Left hindlimb (tissue), 1 donor: Measurements from ENCODE around the gene SLC4A1.

Experiments
- DNase-seq: peaks from one replicate; pipeline ENCODE4 v3.0.0-alpha.2; 2018

SLC4A1 gene

DNA sequence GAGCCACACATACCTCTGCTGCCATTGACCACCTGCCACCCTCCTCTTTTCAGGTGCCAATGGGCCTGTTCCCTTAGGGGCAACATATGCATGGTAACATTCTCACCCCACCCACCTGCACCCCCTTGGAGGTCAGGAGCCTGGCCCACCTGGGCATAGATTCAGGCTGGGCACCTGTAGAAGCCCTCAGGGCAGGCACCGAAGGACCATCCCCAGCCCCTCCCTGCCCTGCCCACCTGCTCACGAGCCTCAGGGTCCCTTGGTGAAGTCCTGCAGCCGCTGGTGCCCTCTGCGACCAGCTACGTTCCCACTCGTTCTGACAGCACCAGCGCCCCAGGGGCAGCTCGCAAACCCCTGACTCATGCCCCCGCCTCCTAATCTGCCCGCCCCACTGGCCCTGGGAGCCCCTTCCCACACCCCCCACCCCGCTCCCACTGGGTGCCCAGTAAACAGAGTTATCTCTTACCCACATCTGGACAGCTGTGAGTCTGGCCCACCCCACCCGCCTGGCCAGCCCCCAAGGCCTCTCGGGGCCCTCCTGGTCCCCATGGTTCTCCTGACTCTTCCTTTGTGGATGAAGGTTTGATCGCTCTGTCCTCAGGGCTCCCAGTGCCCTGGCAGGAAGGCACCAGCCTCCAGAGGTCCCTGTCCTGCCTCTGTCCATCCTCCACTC lies at the start of gene SLC4A1:
SLC4A1 (minus strand) TSS at position 318 of the 673 bp plus-strand sequence. CDS start 5,269 bp downstream, outside the sequence.
- no peak for DNase-seq

DNA sequence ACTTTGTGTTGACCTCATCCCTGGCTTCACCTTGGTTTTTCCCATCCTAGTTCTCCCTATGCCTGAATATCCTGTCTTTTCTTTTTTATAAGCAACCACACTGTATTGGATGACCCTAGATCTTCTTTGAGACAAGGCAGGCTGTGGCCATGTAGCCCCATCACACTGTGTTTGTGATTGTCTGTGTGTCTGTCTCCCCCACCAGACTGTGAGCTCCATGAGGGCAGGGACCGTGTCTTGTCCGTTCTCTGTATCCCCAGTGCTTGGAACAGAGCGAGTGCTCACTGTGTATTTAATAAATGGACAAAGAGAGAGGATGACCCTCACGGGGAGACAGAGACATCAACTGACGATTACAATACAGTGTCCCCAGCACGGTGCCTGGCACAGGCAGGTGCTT lies 49.6 kb upstream of the SLC4A1 start:
- DNase-seq = no peak

DNA sequence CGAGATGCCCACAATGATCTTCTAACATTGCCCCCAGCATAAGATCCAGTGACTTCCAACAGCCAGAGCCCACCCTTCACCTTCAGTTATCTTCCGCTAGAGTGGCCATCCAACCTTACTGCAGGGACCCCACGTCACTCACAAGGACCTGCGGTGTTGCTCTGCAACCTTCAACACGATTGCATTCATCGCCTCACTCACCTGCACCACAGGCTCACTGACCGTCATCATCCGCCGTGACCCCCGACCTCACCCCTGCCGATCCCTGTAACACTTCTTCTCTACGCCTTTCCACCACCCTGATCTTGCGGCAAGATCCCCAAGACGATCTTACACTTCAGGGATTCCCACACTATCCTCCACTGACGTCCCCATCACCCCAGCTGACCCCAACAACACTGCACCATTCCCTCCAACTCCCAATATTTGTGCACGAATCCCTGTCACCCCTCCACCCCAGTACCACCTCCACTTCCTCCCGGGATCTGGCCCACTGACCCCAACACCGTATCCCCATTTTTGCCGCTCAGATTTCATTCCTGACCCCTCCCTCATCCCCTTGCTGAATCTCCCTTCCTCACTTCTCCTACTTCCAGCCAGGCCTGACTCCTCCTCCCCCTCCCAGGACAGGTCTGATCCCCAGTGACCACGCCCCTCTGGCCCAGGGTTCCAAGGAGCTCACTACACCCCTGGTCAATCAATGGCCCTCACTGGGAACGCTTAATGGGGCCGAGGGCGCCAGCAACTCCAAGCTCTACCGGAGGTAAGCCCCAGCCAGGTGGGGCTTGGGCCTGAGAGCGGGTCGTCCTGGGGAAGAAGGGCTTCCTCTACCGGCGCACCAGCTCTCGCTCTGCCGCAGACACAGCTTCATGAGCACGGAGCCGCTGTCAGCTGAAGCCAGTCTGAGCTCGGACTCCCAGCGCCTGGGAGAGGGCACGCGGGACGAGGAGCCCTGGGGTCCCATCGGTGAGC lies 48.1 kb upstream of the SLC4A1 start:
- DNase-seq = no peak

DNA sequence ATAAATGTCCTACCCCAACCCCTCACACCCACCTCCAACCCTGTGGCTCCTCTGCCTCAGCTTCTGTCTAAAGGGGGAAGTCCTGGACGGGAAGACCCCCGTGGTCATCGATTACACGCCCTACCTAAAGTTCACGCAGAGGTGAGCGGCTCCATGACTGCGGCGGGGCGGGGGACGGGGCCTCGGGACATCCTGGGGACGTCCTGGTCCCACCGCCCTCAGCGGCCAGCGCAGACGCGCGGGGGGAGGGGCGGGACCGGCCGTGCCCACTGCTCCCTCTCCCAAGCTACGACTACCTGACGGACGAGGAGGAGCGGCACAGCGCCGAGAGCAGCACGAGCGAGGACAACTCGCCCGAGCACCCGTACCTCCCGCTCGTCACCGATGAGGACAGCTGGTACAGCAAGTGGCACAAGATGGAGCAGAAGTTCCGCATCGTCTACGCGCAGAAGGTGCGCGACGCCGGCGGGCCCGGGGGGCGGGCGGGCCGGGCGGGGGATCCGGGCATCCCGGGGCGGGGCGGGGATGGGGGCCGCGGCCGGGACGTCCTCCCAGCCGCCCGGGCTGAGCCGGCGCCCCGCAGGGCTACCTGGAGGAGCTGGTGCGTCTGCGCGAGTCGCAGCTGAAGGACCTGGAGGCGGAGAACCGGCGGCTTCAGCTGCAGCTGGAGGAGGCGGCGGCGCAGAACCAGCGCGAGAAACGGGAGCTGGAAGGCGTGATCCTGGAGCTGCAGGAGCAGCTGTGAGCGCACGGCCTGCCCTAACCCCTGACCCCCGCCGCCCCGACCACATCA lies 47.1 kb upstream of the SLC4A1 start:
- no peak for DNase-seq

DNA sequence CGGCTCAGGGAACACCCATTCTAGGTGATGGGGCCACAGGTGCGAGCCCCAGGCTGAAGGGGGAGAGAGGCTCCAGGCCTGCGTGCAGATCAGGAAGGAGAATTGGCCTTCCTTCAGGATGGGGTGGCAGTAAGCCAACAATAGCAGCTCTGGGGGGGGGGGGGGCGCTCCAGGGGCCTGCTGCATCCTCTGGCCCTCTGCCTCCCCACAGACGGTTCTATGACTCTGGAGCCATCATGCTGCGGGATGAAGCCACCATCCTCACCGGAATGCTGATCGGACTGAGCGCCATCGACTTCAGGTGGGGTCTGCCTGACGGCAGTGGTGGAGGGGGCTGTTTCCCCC lies 46.6 kb upstream of the SLC4A1 start:
- DNase-seq = no peak

DNA sequence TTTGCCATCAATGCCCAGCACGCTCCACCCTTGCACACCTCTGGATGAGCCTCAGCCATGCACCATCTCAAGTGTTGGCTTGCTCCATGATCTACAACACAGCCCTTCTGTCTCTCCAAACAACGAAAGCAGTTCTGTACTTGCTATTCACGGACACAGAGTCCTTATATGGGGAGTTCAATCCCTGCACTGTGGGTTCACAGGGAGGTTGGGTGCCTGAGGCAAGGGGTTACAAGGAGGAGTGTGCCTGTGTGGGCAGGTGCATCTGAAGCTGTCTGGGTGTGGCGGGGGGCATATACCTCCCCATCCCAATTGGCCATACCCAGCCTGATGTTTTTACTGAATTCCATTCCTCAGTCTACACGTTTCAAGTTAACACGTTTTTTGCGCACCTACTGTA lies 46.1 kb upstream of the SLC4A1 start:
- DNase-seq = no peak

DNA sequence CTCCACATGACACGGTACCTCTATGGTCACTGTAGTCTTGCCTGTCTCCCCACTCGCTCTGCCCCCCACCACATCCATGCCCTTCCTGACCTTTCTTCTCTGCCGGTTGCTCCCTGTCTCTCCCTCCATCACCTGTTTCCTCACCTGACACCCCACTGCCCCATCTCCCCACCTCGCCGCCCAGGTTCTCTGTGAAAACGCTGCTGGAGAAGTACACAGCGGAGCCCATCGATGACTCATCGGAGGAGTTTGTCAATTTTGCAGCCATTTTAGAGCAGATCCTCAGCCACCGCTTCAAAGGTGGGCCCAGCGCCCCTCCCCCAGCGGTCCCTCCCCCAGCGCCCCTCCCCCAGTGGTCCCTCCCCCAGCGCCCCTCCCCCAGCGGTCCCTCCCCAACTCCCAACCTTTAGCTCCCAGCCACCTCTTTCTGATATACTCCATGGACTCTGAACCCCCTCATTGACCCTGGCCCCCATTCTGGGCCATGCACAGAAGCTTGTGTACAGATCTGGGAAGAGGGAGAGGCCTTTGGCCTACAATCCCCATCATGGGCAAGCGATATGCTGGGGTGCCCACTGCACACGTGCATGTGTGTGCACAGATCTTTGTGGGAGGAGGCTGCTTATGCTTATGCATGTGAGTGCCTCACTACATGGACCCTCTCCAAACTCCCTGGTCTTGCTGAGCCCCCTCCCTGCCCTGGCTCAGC lies 44.6 kb upstream of the SLC4A1 start:
- DNase-seq = no peak

DNA sequence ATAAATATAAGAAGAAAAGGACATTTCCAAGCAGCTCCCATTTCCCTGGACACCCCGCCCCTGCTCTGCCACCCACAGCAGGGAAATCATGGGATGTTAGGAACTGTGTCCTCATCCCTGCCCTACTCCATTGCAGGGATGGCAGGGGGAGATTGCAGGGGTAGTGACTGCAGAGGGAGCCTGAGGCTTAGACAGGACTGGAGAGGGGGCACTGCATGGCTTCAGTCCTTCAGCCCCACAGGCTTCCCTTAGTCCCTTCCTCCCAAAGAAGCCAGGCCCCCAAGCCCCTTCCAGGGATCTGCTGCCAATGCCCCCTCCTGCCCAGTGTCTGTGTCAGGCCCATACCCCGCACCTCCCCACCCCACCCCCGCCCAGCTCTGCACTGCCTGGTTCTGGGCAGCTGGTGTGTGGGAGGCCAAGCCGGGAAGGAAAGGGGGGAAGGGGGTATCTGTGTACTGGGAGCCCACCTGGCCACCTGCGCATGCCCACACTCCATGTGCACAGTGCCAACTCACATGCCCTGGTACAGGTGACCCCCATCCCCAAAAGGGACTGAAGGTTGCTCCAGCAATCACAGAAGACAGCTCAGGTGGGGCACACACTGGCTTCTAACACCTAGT lies 43.7 kb upstream of the SLC4A1 start:
- no peak for DNase-seq

DNA sequence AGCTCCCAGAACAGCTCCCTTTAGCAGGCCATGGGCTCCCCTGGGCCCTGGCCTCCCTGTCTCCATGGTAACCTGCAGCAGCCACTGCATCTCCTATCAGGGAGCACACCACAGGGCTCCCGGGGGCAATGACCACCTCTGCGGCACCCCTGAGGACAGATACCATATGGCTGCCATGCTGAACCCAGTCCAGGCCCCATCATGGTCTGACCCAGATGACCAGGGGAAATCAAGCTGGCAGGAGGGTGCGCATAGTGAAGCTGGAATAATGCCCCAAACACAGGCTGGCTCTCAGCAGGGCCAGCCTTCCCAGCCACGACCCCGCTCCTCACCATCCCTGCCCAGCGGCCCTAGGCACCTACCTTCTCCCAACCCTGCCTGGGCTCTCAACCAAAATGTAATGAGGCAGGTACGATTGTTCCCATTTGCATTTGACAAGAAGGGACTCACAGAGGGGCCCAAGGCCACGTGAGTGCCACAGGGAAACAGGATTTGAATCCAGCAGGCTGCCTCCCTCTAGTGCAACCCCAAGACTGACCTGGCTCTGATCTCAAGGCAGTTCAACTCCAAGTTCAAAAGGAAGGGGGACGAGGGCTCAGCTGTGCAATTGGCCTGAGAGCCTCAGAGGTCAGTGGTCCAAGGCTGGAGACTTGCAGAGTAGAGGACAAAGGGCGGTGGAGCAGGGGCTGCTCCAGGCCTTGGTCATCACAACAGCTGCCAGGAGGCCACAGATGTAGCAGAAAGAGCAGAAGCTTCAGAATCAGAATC lies 42.9 kb upstream of the SLC4A1 start:
- DNase-seq = no peak

DNA sequence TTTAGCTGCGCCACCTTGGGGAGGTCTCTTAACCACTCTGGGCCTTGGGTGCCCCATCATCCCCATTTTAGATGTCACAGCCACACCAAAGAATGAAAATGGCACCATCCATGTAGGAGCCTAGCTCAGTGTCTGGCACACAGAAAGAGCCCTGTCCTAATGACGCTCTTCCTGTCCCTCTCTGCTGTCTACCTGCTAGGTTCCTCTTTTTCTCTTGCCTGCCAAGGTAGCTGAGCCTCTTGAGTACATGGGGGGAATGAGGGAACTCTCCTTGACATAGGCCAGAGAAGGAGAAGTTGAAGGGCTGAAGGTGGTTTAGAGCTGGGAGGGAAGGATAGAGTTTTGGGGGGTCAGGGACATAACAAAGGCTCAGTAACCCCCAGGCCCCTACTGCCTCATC lies 42.3 kb upstream of the SLC4A1 start:
- no peak for DNase-seq

DNA sequence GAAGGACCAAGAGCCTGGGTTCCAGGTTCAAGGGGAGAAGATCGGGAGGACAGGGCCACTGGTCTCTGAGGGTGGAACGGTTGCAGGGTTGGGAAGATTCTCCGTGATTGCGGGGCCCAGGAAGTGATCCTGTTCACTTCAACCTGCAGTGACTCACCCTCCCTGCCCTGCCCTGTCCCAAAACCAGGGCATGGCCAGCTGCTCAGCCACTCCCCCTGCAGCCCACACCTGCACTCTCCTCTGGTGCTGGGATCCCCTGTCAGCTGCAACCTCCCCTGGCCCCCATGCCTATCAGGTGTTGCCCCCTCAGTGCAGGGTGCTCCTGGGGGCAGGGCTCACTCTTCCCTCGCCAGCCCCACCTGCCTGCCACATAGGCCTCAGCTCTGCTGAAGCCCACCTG lies 41.5 kb upstream of the SLC4A1 start:
- DNase-seq = no peak

DNA sequence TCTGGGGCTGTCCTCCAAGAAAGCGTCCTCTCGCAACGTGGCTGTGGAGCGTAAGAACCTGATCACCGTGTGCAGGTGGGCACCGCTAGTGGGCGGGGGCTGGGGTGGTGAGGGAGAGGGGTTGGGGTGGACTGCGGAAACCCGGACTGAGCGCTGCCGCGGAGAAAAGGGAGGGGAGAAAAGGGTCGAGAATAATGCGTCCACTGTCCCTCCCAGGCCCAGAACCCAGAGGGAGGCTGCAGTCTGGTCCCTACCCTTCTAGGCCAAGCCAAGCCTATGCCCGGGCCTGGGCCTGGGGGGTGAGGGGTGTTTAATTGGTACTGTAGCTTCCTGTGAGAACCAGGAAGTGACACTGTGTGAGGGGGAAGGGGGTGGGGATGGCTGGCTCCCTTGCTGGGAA lies 40.9 kb upstream of the SLC4A1 start:
- no peak for DNase-seq

DNA sequence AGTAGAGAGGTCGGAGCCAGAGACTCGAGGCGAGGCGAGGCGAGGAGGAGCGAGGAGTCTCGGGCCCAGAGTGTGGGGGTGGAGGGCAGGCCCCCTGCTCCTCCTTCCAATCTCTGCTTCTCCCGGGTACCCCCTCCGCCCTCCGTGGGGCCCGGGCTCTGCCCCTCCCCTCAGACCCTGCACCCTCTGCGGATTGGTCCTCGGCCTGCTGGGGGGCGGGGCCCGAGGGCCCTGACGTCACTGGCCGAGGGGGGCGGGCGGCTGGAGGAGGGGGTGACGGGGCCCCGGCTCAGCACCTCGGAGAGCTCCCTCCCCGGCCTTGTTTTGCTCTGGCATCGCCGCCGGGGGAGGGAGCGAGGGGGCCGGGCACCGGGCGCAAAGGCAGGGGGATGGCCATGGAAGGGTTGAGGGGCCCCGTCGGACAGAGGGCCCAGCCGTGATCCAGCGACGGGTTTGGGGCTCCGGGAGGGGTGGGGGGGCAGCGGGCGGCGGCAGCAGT lies 40.4 kb upstream of the SLC4A1 start, which contains the start of gene RUNDC3A:
RUNDC3A (plus strand) TSS at position 282 of the 499 bp plus-strand sequence. CDS start 232 bp downstream, outside the sequence.
- DNase-seq = peak; percentile 93

DNA sequence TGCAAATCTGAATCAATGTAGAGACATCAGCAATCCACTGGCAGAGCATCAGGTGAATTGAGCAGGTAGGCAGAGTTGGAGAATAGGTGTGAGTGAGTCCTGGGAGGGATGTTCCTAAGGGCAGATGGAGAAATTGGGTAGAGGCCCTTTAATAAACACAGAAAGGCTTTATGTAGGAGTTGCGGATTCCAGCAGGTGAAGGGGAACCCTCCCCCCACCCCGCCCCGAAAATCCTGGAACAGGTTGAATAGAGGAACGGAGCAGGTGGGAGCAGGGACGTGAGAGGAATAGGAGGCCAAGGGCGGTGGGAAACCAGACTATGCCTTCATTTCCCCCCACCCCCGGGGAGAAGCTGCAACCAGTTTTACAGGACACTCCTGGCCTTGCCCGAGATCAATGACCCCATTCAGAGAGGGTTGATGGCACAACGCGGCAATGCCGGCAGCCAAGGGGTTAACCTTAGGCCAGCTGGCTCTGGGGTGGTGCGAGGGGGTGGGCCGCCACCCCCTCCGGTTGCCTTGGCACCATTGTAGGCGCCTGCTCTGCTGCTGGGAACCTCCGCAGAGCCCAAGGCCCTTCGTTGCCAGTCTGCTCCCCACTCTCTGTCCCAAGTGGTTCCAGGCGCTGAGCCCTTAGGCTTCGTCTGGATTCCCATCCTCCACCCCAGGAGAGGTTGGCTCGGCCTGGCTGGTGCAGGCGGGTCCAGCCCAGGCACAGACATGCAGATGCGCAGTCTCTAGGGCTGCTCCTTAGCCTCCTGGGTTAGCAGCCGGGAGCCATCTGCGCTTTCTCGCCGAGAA lies 39.7 kb upstream of the SLC4A1 start:
- DNase-seq = no peak

DNA sequence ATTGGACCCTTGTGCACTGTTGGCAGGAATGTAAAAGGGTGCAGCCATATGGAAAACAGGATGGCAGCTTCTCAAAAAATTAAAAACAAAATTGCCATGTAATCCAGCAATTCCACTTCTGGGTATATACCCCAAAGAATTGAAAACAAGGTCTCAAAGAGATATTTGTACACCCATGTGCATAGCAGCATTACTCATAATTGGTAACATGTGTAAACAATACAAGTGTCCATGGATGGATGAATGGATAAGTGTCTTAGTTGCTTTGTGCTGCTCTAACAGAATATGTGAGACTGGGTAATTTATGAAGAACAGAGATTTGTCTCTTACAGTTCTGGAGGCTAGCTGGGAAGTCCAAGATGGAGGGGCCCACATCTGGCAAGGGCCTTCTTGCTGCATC lies 36.7 kb upstream of the SLC4A1 start:
- DNase-seq = no peak

DNA sequence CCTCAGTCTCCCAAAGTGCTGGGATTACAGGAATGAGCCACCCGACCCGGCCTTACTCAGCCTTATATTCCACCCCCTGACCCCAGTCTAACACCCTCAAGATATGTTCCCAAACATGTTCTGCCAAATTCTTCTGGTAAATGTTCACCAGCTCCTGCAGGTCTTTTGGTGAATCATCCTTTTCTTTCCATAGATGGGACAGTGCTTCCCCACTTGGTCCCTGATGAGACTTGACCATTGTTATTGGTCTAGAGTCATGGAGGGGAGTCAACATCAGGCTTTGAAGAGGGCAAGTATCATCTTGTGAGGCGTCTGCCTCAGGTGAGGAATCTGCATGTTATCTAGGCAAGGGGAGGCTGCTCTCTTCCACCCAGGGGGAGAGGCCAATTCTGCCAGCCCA lies 30.0 kb upstream of the SLC4A1 start:
- no peak for DNase-seq

DNA sequence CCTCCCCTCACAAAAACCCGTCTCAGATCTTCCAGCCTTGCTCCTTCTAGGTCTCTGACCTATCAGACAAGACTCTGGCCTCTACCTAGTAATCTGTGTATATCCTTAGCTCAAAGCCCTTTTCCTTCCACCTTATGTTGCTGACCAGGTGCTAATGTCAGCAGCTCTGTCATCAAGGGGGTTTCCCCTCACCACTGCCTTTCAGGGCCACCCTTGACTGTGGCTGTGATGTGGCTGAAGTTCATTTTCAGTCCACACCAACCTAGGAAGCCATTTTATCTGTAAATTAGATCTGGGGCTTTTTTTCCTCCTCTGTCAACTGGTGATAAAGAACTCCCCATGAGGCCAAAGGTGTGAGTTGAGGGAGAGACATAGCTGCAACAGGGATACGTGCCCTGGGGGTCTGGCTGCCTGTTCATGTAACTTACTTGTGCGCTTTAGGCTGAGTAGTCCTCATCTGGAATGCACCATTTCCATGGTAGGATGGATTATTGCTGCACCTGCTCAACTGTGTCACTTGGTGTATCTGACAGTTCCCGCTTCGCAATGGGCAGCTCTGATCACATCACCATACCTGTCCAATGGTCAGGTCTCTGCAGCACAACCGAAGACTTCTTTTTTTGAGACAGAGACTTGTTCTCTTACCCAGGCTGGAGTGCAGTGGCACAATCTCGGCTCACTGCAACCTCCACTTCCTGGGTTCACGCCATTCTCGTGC lies 25.7 kb upstream of the SLC4A1 start:
- no peak for DNase-seq

DNA sequence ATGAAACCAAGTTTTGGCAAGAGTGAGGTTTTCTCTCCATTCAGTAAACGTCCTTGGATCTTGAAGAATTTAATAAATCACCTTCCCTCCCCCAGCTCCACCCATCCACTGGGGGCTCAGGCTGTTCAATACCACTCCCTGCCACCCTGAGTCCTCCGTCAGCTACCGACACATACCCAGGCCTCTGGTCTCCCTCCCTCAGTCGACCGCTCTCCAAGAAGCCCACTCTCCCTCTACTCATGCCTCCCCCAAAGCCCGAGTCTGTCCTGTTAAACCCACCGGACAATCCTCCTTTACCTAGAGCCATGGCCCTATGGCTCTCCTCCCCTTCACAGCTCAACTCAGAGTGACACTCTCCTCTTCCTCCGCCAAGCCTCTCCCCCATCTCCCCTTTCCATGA lies 19.7 kb upstream of the SLC4A1 start:
- DNase-seq = no peak

DNA sequence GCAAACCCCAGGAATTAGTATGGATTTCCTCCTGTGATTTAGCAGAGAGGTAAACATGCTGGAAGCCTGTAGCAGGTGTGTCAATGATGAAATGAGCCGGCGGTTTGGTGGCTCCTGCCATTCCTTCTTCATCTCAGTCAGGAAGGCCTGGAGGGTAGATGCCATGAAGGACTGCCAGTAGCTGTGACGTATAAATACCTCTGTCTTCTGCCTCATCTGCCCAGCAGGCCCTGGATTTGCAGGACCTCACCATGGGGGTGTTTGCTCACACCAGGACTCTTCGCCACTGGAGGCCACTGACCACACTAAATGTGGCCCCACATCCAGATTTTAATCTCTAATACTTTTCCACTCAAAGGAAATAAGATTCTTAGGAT lies 16.1 kb upstream of the SLC4A1 start:
- DNase-seq = no peak
